Mucosa of descending colon (tissue), 3 donors: ENCODE results near the gene RORC. TPM values are rescaled to one million over a fixed set of nuclear protein-coding genes. Genes with fewer than 3 reads are reported as not detected.

ENCODE experiments used
- ATAC-seq: fragments of 200-7000 bp; cut with Tn5 transposase; one replicate; pipeline ENCODE4 v1.9.1; 2020; ENCODE audit warnings: mild to moderate bottlenecking, moderate library complexity
- DNase-seq, 3 donors: peaks; one replicate each; pipeline ENCODE4 v3.0.0-alpha.2; 2020
- H3K36me3 ChIP-seq: fragments of 200-600 bp; one replicate; pipeline ENCODE4 v1.8.0; 2021; ENCODE audit warnings: low read depth, mild to moderate bottlenecking
- H3K4me1 ChIP-seq: fragments of 200-600 bp; one replicate; pipeline ENCODE4 v1.8.0; 2021; ENCODE audit warnings: low read depth, mild to moderate bottlenecking
- H3K4me3 ChIP-seq: fragments of 200-600 bp; one replicate; pipeline ENCODE4 v1.8.0; 2021; ENCODE audit warnings: mild to moderate bottlenecking
- H3K9me3 ChIP-seq: fragments of 200-600 bp; one replicate; pipeline ENCODE4 v1.8.0; 2021; ENCODE audit warnings: mild to moderate bottlenecking
- CTCF ChIP-seq: fragments of 200-600 bp; IDR thresholded peaks from one replicate; pipeline ENCODE4 v1.8.0; 2022; ENCODE audit warnings: antibody characterized with exemption, mild to moderate bottlenecking
- intact Hi-C, 2 donors: fragments of 100-400 bp; cut with DNase I in 1 of 2; cut with micrococcal nuclease in 1 of 2; formaldehyde crosslinking; loops; one replicate each; pipeline versions ENCODE4 v1.11.0 to v1.11.1; 2022; cut with DNase I, micrococcal nuclease
- total RNA-seq, 3 donors: library from RNA; stranded (reverse); fragmentation: NEBNext Ultra II Directional in 2 of 3; extraction: Animal tissue kit (Norgen Biotek cat#: 25700) in 2 of 3; gene quantifications; one replicate each; pipeline versions ENCODE4 v1.2.1 to v1.2.4, GENCODE V29; 2021 to 2023
- donor health status: DM: no; HTN: no; CAD: no; lungs with moderate emphysema.
- donor health status: DM: no; HTN: no; CAD: no.
- donor health status: DM: no; HTN: yes; CAD: no.

RORC gene
- total RNA-seq, 3 donors from 2014 or later = 9.5 to 29.5 (median 17.7) TPM

DNA sequence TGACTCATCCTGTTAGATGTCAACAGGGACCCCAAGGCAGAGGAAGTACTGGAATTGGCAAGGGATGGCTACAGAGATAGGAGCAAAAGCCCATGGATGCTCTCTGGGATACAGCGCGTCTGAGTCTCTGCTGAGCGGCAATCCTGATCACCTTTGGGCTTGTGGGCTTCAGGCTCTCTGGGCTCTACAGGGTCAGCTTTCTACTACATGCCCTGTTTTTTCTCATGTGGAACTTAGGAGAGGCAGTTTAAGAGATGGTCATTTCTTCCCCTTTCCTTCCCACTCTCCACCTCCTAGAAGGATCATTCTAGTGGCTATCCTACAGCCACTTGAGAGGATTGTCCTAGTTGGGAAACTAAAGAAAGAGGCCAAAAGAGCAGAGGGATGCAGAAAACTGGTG is 27.7 kb downstream of the RORC start:
- no peaks in the 10 kb centered on the region for H3K9me3 ChIP-seq
- no peak for TF ChIP-seq CTCF
- intact Hi-C loops = no loop called here
- ATAC-seq (no peak), DNase-seq (no peak)
- no peaks in the 10 kb centered on the region for H3K36me3 ChIP-seq
- no peak overlapping the region for H3K4me3 ChIP-seq
- no peaks in the 10 kb centered on the region for H3K4me1 ChIP-seq

GRCh38 chr1:151803164-151803563 is 28.4 kb downstream of the RORC start:
- H3K4me3 ChIP-seq = no peak overlapping the region
- no peaks in the 10 kb centered on the region for H3K36me3 ChIP-seq
- no peak for DNase-seq
- no peaks in the 10 kb centered on the region for H3K4me1 ChIP-seq
- ATAC-seq = no peak
- no peak for TF ChIP-seq CTCF
- no peaks in the 10 kb centered on the region for H3K9me3 ChIP-seq
- intact Hi-C loops = no loop called here

- Histone ChIP-seq H3K9me3 (no peaks in the 10 kb centered on the region), H3K36me3 (no peaks in the 10 kb centered on the region), H3K4me3 (no peak overlapping the region), H3K4me1 (no peaks in the 10 kb centered on the region)
- TF ChIP-seq CTCF = no peak
- ATAC-seq (no peak), DNase-seq (no peak)
- intact Hi-C loops = no loop called here
Measured at GRCh38 chr1:151802372-151802771, 29.2 kb downstream of the RORC start.

DNA sequence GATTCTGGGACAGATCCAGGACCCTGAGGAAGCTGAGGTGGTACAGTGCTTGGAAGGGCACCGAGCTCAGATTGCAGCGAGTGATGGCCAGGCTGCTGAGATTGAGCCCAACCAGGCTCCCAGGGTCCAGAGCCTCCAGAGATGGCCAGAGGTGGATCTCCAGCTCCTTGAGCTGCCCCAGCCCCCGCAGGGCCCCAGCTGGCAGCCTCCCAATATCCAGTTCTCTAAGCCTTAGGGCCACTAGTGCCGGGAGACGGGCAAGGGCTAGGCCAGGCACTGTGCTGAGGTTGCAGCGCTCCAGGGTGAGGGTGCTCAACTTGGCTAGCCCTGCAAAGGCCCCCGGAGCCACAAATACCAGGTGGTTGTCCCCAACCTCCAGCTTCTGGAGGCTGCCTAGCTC is 29.8 kb downstream of the RORC start:
- Histone ChIP-seq H3K9me3 (no peaks in the 10 kb centered on the region), H3K4me1 (no peaks in the 10 kb centered on the region), H3K4me3 (no peak overlapping the region), H3K36me3 (no peaks in the 10 kb centered on the region)
- intact Hi-C loops = no loop called here
- DNase-seq (no peak), ATAC-seq (no peak)
- TF ChIP-seq CTCF = no peak

DNA sequence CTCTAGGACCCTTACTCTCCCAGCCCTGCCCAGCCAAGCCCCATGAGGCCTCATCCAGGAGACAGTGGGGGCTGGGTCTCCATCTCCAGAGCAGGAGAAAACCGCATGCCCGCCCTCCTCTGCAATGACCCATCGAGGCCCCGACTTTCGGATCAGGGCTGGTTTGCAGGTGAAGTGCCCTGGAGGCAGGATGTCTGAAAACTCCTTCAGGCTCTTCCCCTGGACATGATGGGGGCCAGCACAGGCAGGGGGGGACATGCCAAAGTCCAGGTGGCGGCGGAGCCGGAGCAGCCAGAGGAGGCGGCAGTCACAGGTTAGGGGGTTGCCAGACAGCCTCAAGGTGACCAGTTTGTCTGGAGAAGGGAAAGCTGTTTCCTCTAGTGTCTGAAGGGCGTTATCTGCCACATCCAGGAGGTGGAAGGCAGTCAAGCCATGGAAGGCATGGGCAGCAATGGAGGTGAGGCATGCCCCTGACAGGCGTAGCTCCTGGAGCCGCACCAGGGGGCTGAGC is 30.2 kb downstream of the RORC start:
- TF ChIP-seq CTCF = no peak
- DNase-seq (no peak), ATAC-seq (no peak)
- intact Hi-C loops = no loop called here
- no peak overlapping the region for H3K4me3 ChIP-seq
- no peaks in the 10 kb centered on the region for H3K4me1 ChIP-seq
- no peaks in the 10 kb centered on the region for H3K9me3 ChIP-seq
- no peaks in the 10 kb centered on the region for H3K36me3 ChIP-seq

GRCh38 chr1:151800830-151801229 is 30.8 kb downstream of the RORC start:
- ATAC-seq (no peak), DNase-seq (no peak)
- Histone ChIP-seq H3K4me1 (no peaks in the 10 kb centered on the region), H3K9me3 (no peaks in the 10 kb centered on the region), H3K36me3 (no peaks in the 10 kb centered on the region), H3K4me3 (no peak overlapping the region)
- intact Hi-C loops = no loop called here
- no peak for TF ChIP-seq CTCF
